HG03442 (cell line): ENCODE measurements around the gene MYT1.

Experiments
- ATAC-seq: cut with Tn5 transposase; IDR thresholded peaks from one replicate; pipeline ENCODE4 v1.9.1; 2021; ENCODE audit warnings: mild to moderate bottlenecking, moderate library complexity; ENCODE audit not compliant: unreplicated experiment

The MYT1 gene

DNA sequence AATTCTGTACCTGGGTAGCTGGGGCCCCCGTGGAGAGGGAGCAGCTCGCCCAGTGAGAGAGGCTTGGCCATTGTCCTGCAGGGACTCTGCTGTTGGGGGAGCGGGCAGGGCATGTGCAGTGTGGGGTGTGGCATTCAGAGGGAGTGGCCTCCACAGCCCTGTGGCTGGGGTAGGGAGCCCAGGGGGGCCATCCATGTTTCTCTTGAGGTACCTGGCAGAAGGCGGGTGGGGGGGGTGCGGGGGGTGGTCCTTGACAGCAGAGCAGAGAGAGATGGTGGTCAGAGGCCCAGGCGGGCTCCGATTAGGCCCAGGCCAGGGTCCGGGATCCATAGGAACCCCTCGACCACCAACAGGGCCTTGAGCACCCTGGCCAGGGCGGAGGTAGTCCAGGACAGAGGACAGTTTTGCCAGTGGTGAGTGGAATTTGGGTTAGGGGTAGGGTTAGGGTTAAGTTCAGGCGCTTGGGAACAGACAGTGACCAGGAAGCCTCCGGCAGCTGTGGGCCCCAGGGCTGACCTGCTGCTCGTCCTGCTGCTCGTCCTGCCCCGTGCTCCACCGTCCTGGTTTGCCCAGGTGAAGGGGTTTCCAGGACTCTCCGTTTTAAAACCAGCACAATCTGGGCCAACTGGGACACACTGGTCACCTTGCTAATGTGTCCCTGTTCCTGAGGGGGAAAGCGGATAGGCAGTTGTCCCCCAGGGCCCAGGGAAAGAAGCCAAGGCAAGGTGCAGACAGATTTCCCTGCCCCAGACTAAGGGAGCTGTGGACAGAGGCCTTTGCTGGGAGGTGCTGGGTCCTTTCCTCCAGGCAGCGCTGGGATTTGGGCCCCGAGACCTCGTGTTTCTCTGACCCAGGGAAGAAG lies 24.8 kb upstream of the MYT1 start:
- ATAC-seq = no peak

- ATAC-seq = no peak
Observed at GRCh38 chr20:64140061-64140931, 24.0 kb upstream of the MYT1 start.

- ATAC-seq = no peak
Observed at GRCh38 chr20:64140956-64141355, 23.3 kb upstream of the MYT1 start.

DNA sequence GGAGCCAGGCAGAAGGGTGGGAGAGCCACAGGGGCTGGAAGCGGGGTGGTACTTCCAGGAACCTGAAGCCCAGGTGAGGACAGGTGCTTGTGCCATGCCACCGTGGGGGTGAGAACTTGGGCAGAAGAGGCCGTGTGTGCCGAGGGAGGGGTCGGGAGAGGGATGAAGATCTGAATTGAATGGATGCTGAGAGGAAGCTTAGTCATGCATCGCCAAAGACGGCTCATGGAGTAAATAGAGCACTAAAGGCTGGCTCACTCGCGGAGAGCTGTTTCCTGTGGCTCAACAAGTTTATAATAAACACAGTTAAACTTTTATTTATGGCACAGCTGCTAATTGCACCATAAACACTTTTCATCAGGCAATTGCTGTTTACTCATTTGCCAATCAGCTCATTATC lies 21.7 kb upstream of the MYT1 start:
- no peak for ATAC-seq

- ATAC-seq = no peak
Observed at GRCh38 chr20:64143018-64143801, 21.0 kb upstream of the MYT1 start.

DNA sequence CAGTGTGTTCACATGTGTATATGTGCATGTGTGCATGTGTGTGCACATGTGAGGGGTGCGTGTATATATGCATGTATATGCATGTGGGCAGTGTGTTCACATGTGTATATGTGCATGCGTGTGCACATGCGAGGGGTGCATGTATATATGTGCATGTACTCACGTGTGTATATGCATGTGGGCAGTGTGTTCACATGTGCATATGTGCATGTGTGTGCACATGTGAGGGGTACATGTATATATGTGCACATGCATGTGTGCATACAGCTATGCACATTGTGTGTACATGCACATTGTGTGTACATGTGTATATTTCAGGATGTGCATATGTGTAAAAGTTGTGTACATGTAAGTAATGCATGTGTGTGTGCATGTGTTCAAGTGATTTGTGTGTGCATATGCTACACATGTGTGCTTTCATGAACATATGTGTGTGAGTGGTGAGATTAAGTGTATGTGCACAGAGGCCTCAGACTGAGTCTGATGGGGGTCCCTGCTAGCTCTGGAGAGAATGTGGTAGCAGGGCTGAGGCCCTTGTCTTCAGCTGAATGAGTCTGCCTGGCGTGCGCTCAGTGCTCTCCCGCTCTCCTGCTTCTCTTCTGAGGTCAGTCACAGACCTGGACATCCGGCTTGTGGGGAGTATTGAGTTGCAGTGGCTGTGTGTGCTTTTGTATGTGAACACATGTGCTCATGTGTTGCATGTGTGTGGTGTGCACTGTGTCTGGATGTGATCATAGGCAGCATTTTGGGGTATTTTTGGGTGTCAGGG lies 19.9 kb upstream of the MYT1 start:
- no peak for ATAC-seq

- ATAC-seq = no peak
Observed at GRCh38 chr20:64145458-64146300, 18.6 kb upstream of the MYT1 start.

GRCh38 chr20:64146301-64146935 lies 17.8 kb upstream of the MYT1 start:
- no peak for ATAC-seq

DNA sequence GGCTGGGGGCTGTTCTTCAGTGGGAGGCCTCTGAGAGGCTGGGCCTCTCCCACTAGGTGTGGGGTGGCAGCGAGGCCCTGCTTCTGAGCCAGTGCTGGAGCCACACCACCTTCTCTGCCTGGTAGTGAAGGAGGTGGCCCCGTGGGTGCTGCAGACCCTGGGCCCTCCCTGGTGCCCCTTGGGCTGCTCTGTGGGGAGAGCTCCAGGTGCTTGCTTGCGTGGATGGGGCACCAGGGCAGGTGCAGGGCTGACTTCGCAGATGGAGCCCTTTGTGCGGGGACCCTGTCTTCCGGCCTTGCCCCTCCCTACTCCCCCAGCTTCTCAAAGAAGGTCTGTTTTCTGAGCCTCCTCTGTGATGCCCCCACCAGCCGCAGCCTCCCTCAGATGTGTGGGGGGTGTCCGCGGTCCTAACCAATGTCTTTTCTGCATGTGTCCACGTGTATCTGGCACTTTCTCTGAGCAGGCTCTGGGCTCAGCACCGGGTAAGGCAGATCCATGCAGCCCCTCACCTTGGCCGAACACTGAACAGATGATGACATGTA lies 17.2 kb upstream of the MYT1 start:
- no peak for ATAC-seq

GRCh38 chr20:64148581-64148980 lies 15.7 kb upstream of the MYT1 start:
- no peak for ATAC-seq

DNA sequence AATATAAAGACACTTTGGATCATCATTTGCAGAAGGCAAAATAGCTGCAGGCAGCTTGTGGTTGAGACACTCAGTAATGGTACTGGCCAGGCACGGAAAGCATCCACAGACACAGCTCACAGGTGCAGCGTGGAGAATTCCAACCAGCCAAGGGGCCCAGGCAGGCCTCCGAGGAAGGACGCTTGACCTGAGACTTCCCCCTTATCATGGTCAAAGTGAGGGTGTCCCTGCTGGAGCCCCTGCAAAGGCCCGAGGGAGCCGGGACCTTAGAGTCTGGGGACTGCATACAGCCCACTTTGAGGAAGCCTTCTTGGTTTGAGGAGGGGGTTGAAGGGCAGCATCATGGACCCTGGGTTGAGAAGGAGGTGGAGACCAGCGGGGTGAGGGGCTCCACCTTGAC lies 15.1 kb upstream of the MYT1 start:
- ATAC-seq = no peak

DNA sequence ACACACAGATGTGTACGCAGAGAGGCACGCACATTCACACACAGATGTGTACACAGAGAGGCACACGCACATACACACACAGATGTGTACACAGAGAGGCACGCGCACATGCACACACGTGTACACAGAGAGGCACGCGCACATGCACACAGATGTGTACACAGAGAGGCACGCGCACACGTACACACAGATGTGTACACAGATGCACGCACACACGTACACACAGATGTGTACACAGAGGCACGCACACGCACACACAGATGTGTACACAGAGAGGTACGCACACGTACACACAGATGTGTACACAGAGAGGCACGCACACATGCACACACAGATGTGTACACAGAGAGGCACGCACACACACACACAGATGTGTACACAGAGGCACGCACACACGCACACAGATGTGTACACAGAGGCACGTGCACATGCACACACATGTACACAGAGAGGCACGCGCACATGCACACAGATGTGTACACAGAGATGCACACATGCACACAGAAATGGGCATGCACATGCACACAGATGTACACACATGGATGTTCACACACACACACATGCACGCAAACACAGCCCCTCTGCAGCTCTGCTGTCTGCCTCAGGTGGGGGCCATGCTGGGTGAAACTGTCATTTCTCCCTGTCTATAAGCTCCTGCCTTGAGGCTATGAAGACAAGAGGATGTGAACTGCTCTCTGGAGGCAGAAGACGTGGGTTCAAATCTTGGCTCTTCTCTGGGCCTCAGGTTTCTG lies 14.3 kb upstream of the MYT1 start:
- ATAC-seq = no peak

DNA sequence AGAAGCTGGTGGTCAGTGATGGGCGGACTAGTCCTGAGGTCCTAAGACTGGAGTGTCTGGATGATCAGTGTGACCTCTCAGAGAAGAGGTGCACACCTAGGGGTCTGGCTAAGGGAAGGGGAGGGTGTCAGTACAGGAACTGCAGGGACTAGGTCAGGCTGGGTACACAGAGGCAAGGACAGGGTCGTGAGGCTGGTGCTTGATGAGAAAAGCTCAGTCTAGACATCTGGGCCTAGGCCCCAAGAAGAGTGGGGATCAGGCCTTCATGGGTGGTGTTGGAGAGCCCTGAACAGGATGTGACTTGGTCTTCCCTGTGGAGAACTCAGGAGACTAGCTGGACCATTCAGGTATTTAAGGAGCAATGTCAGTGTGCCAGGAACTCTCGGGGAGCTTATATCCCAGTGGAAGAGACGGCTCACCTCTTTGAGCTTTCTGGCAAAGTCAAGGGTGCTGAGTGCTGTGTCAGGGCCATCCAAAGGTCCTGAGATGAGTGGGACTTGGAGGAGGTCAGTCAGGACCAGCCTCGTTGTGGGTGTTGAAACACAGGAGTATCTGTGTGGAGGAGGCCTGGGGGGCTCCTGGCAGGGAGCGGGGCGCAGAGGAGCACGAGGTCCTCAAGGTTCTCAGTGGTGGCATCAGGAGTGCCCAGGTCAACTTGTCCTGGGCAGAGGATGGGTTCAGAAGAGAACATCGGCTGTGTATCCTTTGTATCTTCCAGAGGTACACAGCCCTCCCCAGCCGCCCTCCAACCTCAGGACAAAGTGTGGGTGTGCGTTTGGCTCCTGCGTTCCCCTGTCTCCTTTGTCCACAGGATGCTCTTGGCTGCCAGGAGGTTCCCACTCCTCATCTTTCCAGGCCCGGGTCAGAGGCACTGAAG lies 13.3 kb upstream of the MYT1 start:
- no peak for ATAC-seq

- ATAC-seq = no peak
Observed at GRCh38 chr20:64151633-64152530, 12.4 kb upstream of the MYT1 start.

- ATAC-seq = no peak
Observed at GRCh38 chr20:64152906-64153305, 11.3 kb upstream of the MYT1 start.

DNA sequence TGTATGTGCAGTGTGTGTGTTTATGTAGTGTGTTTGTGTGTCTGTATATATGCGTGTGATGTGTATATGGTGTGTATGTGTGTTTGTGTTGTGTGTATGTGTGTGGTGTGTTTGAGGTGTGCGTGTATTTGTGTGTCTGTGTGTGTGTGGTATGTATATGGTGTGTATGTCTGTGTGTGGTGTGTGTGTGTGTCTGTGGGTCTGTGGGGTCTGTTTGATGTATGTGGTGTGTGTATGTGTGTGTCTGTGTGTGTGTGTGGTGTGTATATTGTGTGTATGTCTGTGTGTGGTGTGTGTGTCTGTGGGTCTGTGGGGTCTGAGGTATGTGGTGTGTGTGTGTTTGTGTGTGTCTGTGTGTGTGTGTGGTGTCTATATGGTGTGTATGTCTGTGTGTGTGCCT lies 10.8 kb upstream of the MYT1 start:
- ATAC-seq = no peak
